Measurements from ENCODE around the gene PPFIBP2.

Gene PPFIBP2

DNA sequence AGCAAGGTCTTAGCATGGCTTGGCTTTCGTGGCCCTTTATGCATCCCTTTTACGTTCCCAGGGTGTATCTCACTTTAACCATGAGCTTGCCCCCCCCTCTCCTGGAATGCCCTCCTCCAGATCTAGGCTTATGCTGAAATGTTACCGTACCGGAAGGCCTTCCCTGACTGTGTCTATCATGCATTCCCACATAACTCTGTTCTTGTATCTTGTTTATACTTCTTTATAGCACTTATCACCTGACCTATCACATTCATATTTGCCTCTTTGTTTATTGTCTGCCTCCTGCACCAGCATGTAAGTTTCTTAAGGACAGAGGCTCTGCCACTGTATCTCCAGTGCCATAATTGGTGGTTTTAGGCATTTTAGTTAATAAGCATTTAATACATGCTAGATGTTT lies 38.9 kb downstream of the PPFIBP2 start:
- no peak for DNase-seq (ENCODE audit: low read depth)

DNA sequence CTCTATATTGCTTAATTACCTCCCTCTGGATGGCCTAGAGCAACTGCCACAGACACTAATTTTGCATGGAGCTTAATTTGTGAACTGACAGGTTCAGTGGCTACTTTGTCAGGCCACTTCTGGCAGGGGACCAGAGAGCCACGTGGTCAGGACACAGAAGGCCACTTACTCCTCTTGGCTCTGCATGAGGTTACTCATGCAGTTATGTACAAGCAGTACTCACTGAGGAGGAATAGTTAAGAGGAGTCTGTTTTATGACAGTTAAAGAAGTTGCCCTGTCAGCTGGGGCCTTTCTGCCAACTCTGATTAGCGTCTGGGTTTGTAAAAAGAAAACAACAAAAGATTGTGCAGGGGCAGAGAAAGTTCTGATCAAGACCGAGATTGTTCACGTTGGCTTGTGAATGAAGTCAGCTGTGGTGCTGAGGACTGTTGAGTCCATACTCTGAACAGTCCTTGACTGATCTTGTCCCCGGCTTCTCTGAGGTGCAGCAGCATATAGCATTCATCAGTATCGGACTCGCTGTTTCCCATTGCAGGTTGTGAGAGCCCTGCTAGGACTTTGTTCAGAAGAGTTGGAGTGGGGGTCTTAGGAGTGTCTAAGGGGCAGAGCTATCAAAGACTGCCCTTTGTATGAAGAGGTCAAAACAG lies 41.4 kb downstream of the PPFIBP2 start:
- no peak for DNase-seq (ENCODE audit: low read depth)

DNA sequence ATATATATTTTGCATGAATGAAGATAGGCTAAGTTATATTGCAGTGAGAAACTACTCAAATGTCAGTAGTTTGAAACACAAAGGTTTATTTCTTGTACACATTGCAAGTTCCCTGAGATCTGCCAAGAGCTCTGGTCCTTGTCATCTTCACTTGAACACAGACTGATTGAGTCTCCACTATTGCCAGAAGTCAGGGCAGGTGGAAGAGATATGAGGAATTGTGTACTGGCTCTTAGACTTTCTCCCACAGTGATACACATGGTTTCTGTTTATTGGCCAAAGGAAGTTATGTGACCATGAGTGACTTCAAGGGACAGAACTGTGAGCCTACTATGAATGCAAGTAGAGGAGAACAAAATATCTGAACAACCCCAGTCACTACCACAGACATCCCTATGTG lies 44.2 kb downstream of the PPFIBP2 start:
- no peak for DNase-seq (ENCODE audit: low read depth)

DNA sequence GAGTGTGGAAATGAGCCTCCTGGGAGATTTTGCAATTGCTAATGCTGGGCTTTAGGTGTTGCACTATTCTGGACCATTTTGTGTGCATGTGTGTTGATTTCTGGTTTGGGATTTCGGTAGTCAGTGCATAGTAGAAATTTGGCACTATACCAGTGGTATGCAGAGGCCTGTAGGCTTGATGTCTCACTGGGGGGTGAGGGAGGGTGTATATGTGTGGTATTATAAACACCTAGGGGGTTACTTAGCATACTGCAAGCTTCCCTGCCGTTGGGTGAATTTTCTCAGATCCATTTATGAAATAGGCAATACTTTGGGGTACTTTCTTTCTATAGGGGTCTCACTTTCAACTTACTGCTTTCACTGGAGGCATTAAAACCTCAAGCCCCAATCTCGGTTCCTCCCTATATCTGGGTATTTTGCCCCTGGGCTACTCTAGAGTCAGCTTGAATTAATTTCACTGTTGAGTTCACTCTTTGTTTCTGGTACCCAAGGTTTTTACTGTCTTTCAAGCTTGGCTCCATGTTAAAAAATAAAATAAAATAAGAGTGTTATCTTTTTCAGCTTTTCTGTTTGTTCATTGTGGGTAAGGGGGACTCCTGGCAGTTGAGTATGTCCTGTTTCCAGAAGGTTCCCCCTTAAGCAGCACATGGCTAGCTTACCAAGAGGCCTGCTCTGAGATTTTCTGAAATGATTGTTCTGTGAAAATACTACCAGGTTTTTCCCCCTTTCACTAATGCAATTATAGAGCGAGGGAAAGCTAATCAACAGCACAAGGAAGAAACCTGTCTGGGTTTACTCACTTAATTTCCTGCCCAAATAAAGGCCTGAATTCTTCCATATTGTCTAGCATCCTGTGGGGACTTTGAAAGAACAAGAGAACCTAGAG lies 45.8 kb downstream of the PPFIBP2 start:
- no peak for DNase-seq (ENCODE audit: low read depth)

DNA sequence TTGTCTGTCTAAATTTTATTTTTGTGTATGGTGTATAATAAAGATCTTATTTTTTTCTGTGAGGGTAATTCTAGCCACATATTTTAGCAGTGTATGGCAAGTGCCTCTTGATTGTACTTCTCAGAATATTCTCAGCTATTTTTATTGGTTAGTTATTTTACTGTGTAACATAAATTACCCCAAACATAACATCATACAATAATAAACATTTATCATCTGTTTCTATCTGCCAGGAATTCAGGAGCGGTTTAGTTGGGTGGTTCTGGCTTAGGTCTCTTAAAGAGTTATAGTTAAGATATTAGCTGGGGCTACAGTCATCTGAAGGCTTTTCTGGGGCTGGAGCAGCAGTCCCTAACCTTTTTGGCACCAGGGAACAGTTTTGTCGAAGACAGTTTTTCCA lies 47.8 kb downstream of the PPFIBP2 start:
- no peak for DNase-seq (ENCODE audit: low read depth)

DNA sequence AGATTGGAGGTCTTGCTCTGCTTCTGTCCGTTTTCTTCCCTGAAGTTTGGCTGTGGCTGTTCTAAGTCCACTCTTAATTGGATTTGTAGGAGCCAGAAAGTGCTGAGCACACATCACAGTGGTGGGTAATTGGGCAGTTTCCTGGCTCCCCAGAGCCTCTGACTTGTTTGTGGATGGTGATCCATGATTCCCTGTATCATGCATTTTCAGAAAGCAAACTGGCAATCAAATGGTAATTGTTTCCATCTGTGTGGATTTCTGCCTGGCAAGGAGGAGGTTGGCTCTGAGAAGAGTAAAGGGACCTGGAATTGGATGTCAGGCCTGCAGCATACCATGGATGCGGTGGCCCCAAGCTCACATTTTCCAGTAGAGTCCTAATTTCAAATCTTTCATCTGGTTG lies 49.5 kb downstream of the PPFIBP2 start:
- DNase-seq (ENCODE audit: low read depth), result no peak

DNA sequence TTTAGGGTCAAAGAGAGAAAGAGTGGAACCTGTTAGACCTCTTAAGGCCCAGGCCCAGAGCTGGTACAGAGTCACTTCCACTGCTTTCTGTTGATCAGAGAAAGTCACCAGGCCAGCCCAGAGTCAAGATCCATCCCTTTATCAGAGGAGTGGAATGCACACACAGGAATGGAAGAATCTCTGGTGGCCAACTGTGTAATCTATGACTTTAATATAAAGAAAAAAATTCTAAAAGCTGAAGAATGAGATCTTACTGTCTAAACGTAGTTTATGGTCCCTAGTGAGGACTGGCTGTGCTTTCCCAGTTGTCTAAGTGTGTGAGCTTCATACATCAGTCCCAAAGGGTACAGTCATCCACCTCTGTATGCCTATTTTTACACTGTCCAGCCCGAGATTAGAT lies 51.0 kb downstream of the PPFIBP2 start:
- DNase-seq (ENCODE audit: low read depth), result no peak

DNA sequence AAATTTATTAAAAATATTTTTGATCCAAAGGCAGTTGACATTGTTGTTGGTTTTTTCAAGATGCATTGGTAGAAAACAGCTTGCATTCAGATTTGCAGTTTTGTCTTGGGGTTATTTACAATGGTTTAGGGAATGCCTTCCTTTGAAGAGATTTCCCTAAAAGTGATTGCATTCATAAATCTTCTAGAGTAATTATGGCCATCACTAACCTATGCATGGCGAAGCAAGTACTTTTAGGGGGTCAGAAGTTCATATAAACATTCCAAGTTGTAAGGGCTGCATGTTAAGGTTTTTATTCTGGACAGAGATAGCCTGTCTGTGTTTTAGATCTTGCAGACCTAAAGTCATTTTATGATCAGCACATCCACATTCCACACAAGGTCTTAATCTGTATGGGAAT lies 53.5 kb downstream of the PPFIBP2 start:
- DNase-seq (ENCODE audit: low read depth), result no peak

DNA sequence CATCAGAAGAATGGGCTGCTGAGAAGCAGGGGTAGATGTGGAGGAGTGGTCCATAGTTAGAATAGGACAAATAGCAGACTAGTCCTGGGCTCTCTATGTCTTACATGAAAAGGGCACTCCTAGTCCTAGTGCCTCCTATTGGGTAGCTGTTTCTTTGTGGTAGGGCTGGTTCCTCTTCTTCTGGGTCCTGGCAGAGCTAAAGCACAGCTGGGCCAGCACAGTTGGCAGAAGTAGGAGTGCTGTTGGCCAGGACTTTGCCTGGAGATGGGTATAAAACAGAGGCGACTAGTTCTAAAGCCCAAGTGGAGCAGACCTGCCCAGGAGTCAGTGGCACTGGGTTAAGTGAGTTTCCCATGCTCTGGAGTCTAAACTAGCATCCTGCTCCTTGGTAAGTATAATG lies 55.2 kb downstream of the PPFIBP2 start:
- DNase-seq (ENCODE audit: low read depth), result no peak

DNA sequence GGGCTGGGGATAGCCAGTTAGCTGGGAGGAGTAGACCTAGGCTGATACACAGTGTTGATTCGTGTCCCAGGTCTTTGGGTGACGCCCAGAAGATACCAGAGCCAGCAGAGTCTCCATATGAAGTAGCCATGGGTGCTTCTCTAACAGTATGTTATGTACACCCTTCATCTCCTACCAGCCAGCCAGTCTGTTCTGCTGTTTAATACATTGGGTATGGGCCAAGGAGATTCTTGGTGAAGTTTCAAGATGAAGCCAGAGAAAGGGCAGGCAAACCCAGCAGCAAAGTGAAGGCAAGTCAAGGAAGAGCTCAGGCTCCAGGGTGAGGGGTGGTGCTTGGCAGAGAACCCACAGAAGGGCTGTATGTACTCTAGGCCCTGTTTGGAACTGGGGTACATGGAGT lies 56.4 kb downstream of the PPFIBP2 start:
- DNase-seq (ENCODE audit: low read depth), result no peak

DNA sequence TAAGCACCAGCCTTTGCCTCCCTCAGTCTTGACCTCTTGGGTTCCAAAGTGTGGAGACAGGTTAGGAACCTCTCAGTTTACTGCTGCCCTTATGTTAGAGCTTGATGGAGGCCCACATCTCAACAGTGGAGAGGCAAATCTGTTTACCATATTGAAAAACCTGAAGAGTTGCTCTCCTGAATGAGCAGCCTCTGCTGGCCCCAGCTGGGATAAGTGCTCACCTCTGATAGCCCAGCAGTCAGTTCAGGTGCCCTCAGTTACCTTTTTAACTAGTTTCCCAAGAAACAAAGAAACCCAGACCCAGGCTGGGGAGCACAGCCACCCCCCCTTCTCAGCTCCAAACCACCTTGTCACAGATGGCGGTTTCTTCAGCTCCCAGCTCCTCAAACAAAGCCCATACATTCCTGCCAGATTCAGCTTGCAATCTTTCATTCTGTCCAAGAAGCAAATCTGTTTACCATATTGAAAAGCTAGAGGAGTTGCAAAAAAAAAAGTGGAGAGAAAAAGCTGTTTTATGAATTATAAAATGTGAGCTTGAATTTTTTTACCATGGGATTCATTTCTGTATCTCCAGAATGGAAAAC lies 57.2 kb downstream of the PPFIBP2 start:
- DNase-seq (ENCODE audit: low read depth), result no peak

DNA sequence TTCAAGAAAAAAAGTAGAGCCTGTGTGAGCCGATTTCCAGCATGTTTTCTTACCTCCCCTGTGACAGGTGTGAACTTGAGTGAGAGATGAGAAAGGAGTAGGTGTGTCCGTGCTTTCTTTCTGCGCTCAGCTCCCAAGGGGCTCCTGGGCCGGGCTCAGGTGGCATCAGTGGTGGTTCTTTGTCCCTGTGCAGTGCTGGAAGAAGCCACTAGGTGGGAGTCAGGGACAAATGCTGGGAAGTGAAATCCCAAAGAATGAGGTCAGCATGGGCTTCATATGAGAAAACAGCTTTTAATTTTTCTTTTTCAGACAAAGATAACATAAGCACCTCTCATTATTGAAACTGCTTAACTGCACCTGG lies 57.8 kb downstream of the PPFIBP2 start:
- no peak for DNase-seq (ENCODE audit: low read depth)

DNA sequence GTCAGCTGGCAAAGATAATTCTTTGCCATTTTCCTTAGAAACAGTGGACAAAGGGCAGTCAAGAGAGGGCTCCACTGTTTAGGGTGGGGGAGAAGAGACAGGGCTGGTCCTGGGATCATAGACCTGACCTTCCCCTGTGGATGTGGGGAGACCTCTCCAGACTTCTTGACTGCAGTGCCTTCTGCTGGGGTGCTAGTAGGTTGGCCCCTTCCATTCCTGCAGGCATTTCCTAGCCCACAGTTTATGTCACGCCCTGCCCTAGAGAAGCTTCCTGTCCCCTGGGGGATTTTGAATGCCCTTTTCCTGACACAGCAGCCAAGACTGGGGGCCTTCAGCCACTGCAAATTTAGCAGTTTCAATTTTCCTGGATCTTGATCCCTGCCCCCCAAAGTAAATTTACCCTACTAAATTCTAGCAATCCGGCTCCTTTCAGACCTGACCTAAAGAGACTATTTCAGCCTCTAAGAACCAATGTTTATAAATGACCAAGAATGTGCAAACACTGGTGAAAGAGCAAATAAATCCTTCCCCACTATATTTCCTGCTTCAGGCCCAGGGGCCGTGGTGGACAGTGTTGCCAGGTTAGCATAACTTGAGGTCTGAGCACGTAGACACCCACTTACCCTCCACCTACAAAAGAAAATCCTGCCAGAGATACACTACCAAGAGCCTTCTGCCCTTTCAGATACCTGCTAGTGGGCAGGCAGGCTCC lies 58.4 kb downstream of the PPFIBP2 start:
- no peak for DNase-seq (ENCODE audit: low read depth)

DNA sequence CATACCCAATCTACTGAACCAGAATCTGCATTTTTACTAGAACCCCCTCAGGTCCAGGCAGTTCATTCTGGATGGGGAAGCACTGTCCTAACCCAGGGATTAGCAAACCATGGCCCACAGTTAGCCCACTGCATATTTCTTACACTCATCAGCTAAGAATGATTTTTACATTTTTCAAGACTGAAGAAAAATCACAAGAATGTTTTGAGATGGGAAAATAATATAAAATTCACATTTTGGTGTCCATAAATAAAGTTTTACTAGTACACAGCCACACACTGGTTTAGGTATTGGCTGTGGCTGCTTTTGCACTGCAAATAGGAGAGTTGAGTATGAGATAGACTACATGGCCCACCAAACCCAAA lies 59.4 kb downstream of the PPFIBP2 start:
- no peak for DNase-seq (ENCODE audit: low read depth)

DNA sequence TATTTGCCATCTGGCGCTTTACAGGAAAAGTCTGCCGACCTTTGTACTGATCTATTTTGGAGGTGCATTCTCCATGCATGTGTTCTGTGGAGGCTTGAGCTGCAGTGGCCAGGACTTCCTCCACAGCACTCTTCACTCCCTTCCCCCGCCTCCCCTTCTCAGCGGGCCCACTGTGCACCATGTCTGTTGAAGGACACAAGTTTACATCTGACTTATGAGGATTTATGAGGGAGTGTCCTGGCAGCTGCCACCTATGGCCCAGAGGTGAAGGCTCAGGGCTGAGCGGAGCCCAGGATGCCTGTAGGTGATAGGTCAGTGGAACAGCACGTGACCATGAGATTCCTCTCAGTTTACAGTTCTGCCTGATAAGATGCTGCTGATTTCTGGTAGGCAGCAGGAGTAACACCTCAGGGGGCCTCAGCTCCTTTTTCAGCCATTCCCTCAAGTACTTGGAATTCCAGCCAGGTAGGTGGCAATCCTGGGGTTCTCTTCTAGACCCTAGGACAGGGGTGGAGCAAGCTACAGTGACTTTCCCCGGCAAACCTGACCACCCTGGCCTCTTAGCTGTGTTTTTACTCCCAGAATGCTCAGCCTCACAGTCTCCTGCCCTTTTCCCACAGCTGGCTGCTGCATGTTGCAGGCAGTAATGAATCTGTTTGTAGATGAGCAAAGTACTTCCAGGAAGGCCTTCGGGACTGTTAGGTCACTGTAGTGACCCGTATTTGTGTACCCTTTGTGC lies 59.9 kb downstream of the PPFIBP2 start:
- DNase-seq (ENCODE audit: low read depth), result no peak

DNA sequence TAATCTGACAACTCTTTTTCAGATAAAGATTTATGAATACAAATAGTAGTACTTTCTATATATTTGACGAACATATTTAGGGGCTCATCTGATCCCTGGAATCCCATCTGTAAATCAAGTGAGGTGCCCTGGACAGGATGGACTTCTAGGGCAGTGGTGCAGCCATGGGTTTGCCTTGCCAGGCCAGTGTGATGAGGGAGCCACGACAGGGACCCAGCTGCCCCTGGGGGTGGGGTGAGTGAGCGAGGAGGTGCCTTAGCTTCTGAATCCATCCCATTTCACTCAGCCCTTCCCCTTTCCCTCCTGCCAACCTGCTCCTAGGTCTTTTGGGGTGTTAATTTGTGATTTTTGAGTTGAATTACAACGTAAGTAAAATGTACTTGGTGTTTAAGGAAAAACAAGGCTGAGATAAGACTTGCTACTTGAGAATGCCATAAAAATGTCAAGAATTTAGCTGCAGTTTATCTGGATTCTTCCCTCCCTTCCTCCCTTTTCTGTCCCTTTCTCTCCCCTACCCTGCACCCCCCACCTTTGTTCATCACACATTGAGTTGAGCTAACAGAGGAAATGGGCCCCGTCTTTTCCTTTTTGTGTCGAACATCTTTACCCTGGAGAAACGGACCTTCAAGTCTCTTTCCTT lies 60.8 kb downstream of the PPFIBP2 start:
- no peak for DNase-seq (ENCODE audit: low read depth)

DNA sequence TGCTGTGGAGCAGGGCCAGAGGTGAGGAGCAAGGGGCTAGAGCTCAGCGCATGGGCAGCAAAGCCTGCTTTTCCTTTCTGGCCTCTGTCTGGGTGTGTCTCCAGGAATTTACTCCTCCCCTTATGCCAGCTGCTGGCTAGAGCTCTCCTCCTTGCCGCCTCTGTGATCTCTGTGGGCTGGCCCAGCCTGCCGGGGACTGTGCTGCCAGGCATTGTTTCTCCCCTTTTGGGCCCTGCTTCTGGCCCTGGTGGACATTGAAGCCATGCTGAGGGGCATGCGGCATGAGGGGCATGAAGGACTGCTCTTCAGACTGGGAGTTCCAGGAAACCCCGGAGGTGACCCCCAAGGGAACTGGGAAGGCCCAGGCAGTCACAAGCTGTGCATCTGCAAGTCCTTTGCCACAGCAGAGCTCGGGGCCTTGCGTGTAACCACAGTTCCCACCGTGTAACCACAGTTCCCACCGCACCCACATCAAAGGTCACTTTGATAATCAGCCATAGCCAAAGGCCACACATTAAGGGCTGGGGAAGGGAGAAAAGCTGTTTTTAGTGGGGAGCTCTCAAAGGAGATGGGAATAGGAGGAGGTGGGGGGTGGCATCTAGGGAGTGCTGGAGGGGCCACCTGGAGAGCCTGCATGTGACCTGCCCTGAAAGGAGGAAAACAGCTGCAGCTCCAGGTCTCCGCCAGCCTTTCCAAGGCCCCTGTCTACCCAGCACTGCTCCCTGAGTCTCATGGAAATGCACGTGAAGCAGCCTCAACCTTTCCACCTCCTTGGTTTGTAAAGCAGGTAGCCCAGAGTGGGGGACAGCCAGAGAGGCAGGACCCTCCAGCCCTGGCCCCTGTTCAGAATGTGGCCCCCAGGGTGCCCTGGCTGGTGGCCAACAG lies 62.3 kb downstream of the PPFIBP2 start:
- no peak for DNase-seq (ENCODE audit: low read depth)

DNA sequence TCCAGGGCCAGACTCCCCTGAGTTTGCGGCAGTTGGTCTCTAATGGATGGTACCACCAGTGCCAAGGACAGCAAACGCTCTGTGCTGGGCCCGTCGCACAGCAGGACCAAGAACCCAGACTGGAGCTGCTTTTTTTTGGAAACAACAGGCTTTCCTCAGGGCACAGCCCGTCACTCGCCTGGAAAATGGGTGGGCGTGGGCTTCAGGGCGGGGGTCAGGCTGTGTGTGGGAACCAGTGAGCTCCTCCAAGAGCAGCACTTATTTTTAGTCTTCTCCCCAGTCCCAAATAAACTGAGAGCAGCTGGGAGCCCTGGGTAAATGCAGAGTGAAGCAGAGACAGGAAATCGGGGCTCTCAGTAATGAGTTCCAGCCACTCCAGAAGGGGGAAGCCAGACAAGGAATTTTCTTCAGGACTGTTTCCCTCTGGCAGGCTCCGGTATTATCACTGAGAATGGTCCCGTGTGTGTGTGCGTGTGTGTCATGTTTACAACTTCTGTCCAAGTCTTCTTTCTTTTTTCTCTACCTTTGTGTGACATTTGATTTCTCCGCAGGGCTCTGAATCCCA lies 63.0 kb downstream of the PPFIBP2 start:
- DNase-seq (ENCODE audit: low read depth), result no peak

DNA sequence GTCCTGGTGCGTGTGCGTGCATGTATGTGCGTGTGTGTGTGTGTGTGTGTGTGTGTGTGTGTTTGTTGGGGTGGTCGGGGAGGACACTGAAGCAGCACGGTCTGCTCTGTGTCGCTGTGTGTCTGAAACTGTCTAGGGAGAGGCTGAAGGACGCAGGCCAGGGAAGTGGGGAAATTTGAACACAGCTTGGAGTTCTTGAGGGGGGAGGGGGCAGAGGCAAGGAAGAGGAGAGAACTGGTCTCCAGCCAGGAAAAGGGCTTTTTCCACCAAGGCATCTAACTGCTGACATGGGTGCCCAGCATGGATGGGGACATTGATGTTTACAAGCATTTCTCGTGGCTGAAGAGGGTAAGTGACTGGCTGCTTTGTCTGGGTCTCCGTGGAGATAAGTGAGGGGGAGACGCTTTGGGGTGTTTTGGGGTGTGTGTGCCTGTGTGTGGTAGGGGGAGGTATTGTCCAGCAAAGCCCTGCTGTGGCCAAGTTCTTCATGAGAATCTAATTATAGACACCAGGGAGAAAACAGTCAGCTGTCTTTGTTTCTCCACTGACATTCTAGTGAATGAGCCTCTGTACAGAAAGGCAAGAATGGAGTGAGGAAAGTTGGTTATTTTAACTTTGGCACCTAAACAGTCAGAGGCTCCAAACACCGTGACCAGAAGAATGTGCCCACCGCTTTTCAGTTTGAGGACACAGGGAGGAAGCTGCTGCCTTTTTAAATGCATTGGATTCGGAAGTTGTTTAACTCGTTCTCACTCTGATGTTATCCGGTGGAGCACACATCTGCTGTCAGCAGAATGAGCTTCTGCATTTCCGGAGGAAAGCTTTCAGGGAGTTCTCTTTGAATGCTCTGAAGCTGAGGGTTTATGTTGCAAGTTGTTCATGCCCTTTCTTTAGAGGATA lies 63.7 kb downstream of the PPFIBP2 start:
- no peak for DNase-seq (ENCODE audit: low read depth)
